Immature natural killer cell (primary cell): ENCODE measurements around the gene COTL1. TPM values are rescaled to one million over a fixed set of nuclear protein-coding genes. Genes with fewer than 3 reads are reported as not detected.

Experiments
- DNase-seq, 3 donors: peaks; one replicate each; pipeline ENCODE4 v3.0.0; 2022; ENCODE audit warnings: mixed read lengths in 1 of 3
- H3K27ac Mint-ChIP-seq, 6 donors: one replicate each; pipeline ENCODE4 v1.8.0; 2020; ENCODE audit warnings: mixed read lengths in 6 of 6, mild to moderate bottlenecking in 5 of 6, inconsistent platforms in 4 of 6, moderate library complexity in 3 of 6
- H3K27me3 Mint-ChIP-seq, 3 donors: one replicate each; pipeline ENCODE4 v1.8.0; 2020 to 2021; ENCODE audit warnings: low read depth in 3 of 3, mild to moderate bottlenecking in 3 of 3, mixed read lengths in 3 of 3, moderate library complexity in 3 of 3, inconsistent platforms in 1 of 3
- H3K36me3 Mint-ChIP-seq, 3 donors: one replicate each; pipeline ENCODE4 v1.8.0; 2020; ENCODE audit warnings: mixed read lengths in 3 of 3, inconsistent platforms in 2 of 3, mild to moderate bottlenecking in 2 of 3
- H3K4me1 Mint-ChIP-seq, 2 donors: one replicate each; pipeline ENCODE4 v1.8.0; 2020; ENCODE audit warnings: inconsistent platforms in 2 of 2, mild to moderate bottlenecking in 2 of 2, mixed read lengths in 2 of 2, moderate library complexity in 1 of 2
- H3K4me3 Mint-ChIP-seq, 5 donors: one replicate each; pipeline ENCODE4 v1.8.0; 2020; ENCODE audit warnings: mild to moderate bottlenecking in 5 of 5, mixed read lengths in 5 of 5, inconsistent platforms in 3 of 5, moderate library complexity in 3 of 5
- H3K9me3 Mint-ChIP-seq, 6 donors: one replicate each; pipeline ENCODE4 v1.8.0; 2020; ENCODE audit warnings: mild to moderate bottlenecking in 6 of 6, mixed read lengths in 6 of 6, inconsistent platforms in 4 of 6, moderate library complexity in 3 of 6
- polyA plus RNA-seq, 3 donors: library from polyadenylated mRNA; unstranded; fragments of 300-500 nt; fragmentation: Illumina TruSeq; gene quantifications; one replicate each; pipeline ENCODE4 v1.2.3, GENCODE V29; 2021

COTL1 gene
- polyA plus RNA-seq, 3 donors from 2014 or later, result 193 to 268 (median 235) TPM

GRCh38 chr16:84654238-84654637 is 36.4 kb upstream of the COTL1 start:
- no peaks in the 10 kb centered on the region for H3K9me3 Mint-ChIP-seq
- peaks cover 3 to 28% (median 11%) of the 10 kb centered on the region in 3 donors for H3K36me3 Mint-ChIP-seq

GRCh38 chr16:84652566-84652965 is 34.7 kb upstream of the COTL1 start:
- Mint-ChIP-seq H3K4me1 (peaks cover 32 to 55% of the 10 kb centered on the region in 2 donors), H3K36me3 (peaks cover 0 to 15% (median 11%) of the 10 kb centered on the region in 3 donors)

More at GRCh38 chr16:84654238-84654637, 36.4 kb upstream of the COTL1 start:
- no peak for DNase-seq
- peaks cover 0 to 6% (median 2%) of the 10 kb centered on the region in 3 donors for H3K27me3 Mint-ChIP-seq
- peaks cover 31 to 47% of the 10 kb centered on the region in 2 donors for H3K4me1 Mint-ChIP-seq
- no peak overlapping the region for H3K4me3 Mint-ChIP-seq
- H3K27ac Mint-ChIP-seq, result no peak overlapping the region

GRCh38 chr16:84650062-84650991 is 32.4 kb upstream of the COTL1 start:
- H3K27ac Mint-ChIP-seq, result peak overlapping the region; percentile 28 to 82 (median 50)
- H3K27me3 Mint-ChIP-seq, result peaks cover 3 to 9% (median 7%) of the 10 kb centered on the region in 3 donors
- peak overlapping the region; percentile 25 to 73 (median 70) for H3K4me3 Mint-ChIP-seq
- no peak for DNase-seq
- no peaks in the 10 kb centered on the region for H3K9me3 Mint-ChIP-seq
- peaks cover 0 to 15% (median 11%) of the 10 kb centered on the region in 3 donors for H3K36me3 Mint-ChIP-seq
- peaks cover 37 to 57% of the 10 kb centered on the region in 2 donors for H3K4me1 Mint-ChIP-seq

More at GRCh38 chr16:84652566-84652965, 34.7 kb upstream of the COTL1 start:
- H3K9me3 Mint-ChIP-seq, result no peaks in the 10 kb centered on the region
- peaks cover 3 to 6% (median 4%) of the 10 kb centered on the region in 3 donors for H3K27me3 Mint-ChIP-seq
- peak in 1 of 3 donors; percentile 17 for DNase-seq
- H3K27ac Mint-ChIP-seq, result peak overlapping the region in 1 of 6 donors; percentile 60
- H3K4me3 Mint-ChIP-seq, result no peak overlapping the region

GRCh38 chr16:84649511-84649861 is 31.6 kb upstream of the COTL1 start:
- H3K4me3 Mint-ChIP-seq, result peak overlapping the region; percentile 80 to 87 (median 82)
- H3K9me3 Mint-ChIP-seq, result no peaks in the 10 kb centered on the region
- H3K36me3 Mint-ChIP-seq, result peaks cover 0 to 8% (median 7%) of the 10 kb centered on the region in 3 donors
- no peak for DNase-seq
- peak overlapping the region; percentile 51 to 87 (median 77) for H3K27ac Mint-ChIP-seq
- H3K4me1 Mint-ChIP-seq, result peaks cover 35 to 51% of the 10 kb centered on the region in 2 donors
- H3K27me3 Mint-ChIP-seq, result peaks cover 3 to 9% (median 7%) of the 10 kb centered on the region in 3 donors

GRCh38 chr16:84648595-84649510 is 31.0 kb upstream of the COTL1 start:
- Mint-ChIP-seq H3K4me3 (peak overlapping the region; percentile 80 to 87 (median 82)), H3K36me3 (peaks cover 0 to 8% (median 5%) of the 10 kb centered on the region in 3 donors), H3K9me3 (no peaks in the 10 kb centered on the region), H3K27me3 (peaks cover 3 to 10% (median 7%) of the 10 kb centered on the region in 3 donors), H3K4me1 (peaks cover 35 to 51% of the 10 kb centered on the region in 2 donors), H3K27ac (peak overlapping the region; percentile 51 to 87 (median 77))
- DNase-seq, result peak; percentile 44 to 46 (median 46)

GRCh38 chr16:84647828-84648594 is 30.1 kb upstream of the COTL1 start, which contains the start of gene KLHL36:
KLHL36 (plus strand) TSS chr16:84648511; CDS start chr16:84650868, 2,357 bp downstream.
- peak within 1 kb of the TSS; percentile 87 to 98 (median 92) for H3K4me3 Mint-ChIP-seq
- peaks cover 0 to 5% (median 5%) of the 10 kb centered on the region in 3 donors for H3K36me3 Mint-ChIP-seq
- peaks cover 3 to 11% (median 7%) of the 10 kb centered on the region in 3 donors for H3K27me3 Mint-ChIP-seq
- H3K9me3 Mint-ChIP-seq, result no peaks in the 10 kb centered on the region
- H3K27ac Mint-ChIP-seq, result peak within 1 kb of the TSS; percentile 82 to 93 (median 90)
- peak; percentile 77 to 78 (median 77) for DNase-seq
- peaks cover 33 to 47% of the 10 kb centered on the region in 2 donors for H3K4me1 Mint-ChIP-seq

- H3K27ac Mint-ChIP-seq, result no peak overlapping the region
- H3K36me3 Mint-ChIP-seq, result no peaks in the 10 kb centered on the region
- H3K4me3 Mint-ChIP-seq, result peak overlapping the region in 1 of 5 donors; percentile 20
- peaks cover 3 to 7% (median 4%) of the 10 kb centered on the region in 3 donors for H3K27me3 Mint-ChIP-seq
- peaks cover 18 to 20% of the 10 kb centered on the region in 2 donors for H3K4me1 Mint-ChIP-seq
- no peak for DNase-seq
- H3K9me3 Mint-ChIP-seq, result peaks cover 0 to 2% (median 0%) of the 10 kb centered on the region in 6 donors
These were observed 25.8 kb upstream of the COTL1 start for GRCh38 chr16:84643674-84644073.

GRCh38 chr16:84643180-84643583 is 25.3 kb upstream of the COTL1 start:
- H3K4me3 Mint-ChIP-seq, result no peak overlapping the region
- DNase-seq, result no peak
- no peak overlapping the region for H3K27ac Mint-ChIP-seq
- no peaks in the 10 kb centered on the region for H3K36me3 Mint-ChIP-seq
- peaks cover 0 to 2% (median 0%) of the 10 kb centered on the region in 6 donors for H3K9me3 Mint-ChIP-seq
- H3K27me3 Mint-ChIP-seq, result peaks cover 4 to 7% (median 4%) of the 10 kb centered on the region in 3 donors
- peaks cover 18 to 20% of the 10 kb centered on the region in 2 donors for H3K4me1 Mint-ChIP-seq

GRCh38 chr16:84641643-84642358 is 23.9 kb upstream of the COTL1 start:
- peaks cover 0 to 2% (median 0%) of the 10 kb centered on the region in 6 donors for H3K9me3 Mint-ChIP-seq
- peaks cover 11 to 15% of the 10 kb centered on the region in 2 donors for H3K4me1 Mint-ChIP-seq
- H3K27me3 Mint-ChIP-seq, result peaks cover 1 to 4% (median 3%) of the 10 kb centered on the region in 3 donors
- H3K36me3 Mint-ChIP-seq, result no peaks in the 10 kb centered on the region
- peak overlapping the region in 3 of 6 donors; percentile 23 to 83 (median 83) for H3K27ac Mint-ChIP-seq
- peak overlapping the region in 3 of 5 donors; percentile 54 to 72 (median 69) for H3K4me3 Mint-ChIP-seq
- DNase-seq, result no peak

- no peak for DNase-seq
- no peak overlapping the region for H3K4me3 Mint-ChIP-seq
- peaks cover 11% of the 10 kb centered on the region in 2 donors for H3K4me1 Mint-ChIP-seq
- H3K36me3 Mint-ChIP-seq, result no peaks in the 10 kb centered on the region
- peak overlapping the region in 1 of 6 donors; percentile 28 for H3K27ac Mint-ChIP-seq
- peaks cover 0 to 3% (median 2%) of the 10 kb centered on the region in 3 donors for H3K27me3 Mint-ChIP-seq
- peaks cover 0 to 2% (median 0%) of the 10 kb centered on the region in 6 donors for H3K9me3 Mint-ChIP-seq
These were observed 22.3 kb upstream of the COTL1 start for GRCh38 chr16:84640145-84640544.

GRCh38 chr16:84638231-84638806 is 20.4 kb upstream of the COTL1 start:
- Mint-ChIP-seq H3K9me3 (peaks cover 0 to 2% (median 0%) of the 10 kb centered on the region in 6 donors), H3K27ac (peak overlapping the region in 1 of 6 donors; percentile 19), H3K36me3 (no peaks in the 10 kb centered on the region), H3K4me1 (peaks cover 11% of the 10 kb centered on the region in 2 donors), H3K4me3 (no peak overlapping the region), H3K27me3 (peaks cover 0 to 3% (median 2%) of the 10 kb centered on the region in 3 donors)
- no peak for DNase-seq
